NCI-H2171 treated with DMSO at 0.1 percent for 48 hours (cell line): ENCODE measurements around the gene PCGF3.
"Not testable (repeated sequence)": the region's sequence is repeated elsewhere in the genome, so short reads cannot be mapped to it uniquely, and the experiment has no call there.

ENCODE experiments used
- DNase-seq: peaks from one replicate; lab custom pipeline; 2025; lab: John Stamatoyannopoulos, UW

Gene PCGF3

GRCh38 chr4:764405-765169 lies 59.0 kb downstream of the PCGF3 start:
- DNase-seq, result no peak

GRCh38 chr4:766152-766515 lies 60.5 kb downstream of the PCGF3 start:
- DNase-seq, result no peak

GRCh38 chr4:766559-767283 lies 61.1 kb downstream of the PCGF3 start:
- DNase-seq, result no peak

DNA sequence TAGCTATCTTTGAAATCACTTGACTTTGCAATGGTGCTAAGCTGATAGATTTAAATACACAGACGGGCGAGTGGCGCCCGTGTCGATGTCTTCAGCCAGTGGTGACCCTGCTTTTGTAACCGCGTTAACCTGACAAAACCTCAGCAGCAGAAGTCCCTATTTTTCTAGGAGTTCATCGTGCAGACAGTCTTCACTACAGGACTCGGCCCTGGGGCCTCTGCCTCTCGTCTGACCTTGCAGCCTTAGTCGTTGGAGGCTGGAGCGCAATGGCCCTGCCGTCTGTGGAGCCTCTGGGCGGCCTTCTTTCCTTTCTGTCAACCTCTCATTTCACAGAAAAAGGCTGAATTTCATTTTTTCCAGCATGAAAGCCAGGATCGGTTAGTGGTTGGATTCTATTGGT lies 62.4 kb downstream of the PCGF3 start:
- DNase-seq, result no peak

DNA sequence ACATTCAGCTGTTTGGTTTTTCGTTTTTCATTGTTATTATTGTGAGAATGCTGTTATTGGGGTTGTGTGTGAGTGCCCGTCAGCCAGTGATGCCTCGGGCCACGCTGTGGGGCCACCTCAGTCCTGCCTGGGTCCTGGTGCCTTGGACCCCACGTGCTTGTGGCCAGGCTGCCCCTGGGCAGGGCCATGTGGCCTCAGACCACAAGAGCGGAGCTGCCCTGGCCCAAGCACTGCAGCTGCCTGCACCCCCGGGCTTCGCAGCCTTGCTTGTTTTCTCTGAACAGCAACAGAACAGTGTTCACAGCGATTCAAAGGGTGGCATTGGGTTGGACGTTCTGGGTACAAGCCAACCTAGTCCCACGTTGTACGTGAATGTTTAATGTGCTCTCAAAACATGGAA lies 63.4 kb downstream of the PCGF3 start:
- DNase-seq, result no peak

DNA sequence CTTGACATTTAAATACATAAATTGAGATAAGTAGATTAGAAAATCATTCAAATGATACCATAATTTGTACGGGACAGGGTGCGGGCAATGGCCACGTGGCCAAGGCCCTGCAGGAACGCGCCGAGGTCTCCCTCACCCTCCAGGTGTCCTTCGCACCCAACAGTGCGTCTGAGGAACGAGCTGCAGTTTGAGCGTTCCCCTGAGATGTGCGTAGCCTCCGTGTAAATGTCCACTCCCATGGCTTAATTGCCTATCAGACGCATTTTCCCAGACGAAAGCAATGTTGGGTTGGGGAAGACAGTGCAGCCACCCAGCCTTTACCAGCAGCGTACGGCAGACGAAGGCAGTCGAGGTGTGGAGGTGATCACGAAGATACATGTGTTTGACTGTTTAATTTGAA lies 63.9 kb downstream of the PCGF3 start:
- DNase-seq, result no peak

GRCh38 chr4:770022-770421 lies 64.4 kb downstream of the PCGF3 start:
- DNase-seq, result no peak

DNA sequence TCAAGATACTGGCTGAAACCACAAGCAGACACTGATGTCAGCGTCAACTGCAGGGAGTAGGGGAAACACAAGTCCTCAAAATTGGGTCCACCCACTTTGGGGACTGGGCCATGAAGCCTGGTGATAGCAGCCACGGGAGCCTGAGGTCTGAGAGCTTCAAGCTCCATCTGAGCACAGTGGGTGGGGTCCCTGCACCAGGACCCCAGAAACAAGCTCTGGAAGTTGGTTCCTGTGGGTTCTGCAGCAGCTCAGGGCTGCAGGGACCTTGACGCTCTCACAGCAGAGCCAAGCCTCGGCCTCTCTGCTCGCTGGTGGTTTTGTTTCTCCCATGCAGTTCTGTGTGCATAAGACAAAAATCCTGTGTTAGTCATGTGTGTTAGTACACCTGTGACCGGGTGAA lies 65.8 kb downstream of the PCGF3 start:
- no peak for DNase-seq

- DNase-seq, result no peak
Observed at GRCh38 chr4:772118-772517, 66.5 kb downstream of the PCGF3 start.

GRCh38 chr4:772776-773175 lies 67.1 kb downstream of the PCGF3 start:
- no peak for DNase-seq

DNA sequence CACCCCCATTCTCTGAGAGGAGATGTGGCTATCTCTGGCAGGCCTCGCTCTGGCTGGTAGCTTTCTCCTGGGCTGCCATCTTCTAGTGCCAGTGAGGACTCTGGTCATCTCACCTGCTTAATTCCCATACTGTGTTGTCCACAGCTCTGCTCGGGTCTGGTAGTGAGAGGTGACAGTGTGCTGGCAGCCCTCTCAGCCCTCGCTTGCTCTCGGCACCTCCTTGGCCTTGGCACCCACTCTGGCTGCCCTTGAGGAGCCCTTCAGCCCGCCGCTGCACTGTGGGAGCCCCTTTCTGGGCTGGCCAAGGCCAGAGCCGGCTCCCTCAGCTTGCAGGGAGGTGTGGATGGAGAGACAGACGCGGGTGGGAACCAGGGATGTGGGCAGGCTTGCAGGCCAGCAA lies 67.6 kb downstream of the PCGF3 start:
- no peak for DNase-seq

DNA sequence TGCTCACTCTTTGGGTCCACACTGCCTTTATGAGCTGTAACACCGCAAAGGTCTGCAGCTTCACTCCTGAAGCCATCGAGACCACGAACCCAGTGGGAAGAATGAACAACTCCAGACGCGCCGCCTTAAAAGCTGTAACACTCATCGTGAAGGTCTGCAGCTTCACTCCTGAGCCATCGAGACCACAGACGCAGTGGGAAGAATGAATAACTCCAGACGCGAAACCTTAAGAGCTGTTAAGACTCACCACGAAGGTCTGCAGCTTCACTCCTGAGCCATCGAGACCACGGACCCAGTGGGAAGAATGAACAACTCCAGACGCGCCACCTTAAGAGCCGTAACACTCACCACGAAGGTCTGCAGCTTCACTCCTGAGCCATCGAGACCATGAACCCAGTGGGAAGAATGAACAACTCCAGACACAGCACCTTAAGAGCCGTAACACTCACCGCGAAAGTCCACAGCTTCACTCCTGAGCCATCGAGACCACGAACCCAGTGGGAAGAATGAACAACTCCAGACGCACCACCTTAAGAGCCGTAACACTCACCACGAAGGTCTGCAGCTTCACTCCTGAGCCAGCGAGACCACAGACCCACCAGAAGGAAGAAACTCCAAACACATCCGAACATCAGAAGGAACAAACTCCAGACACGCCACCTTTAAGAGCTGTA lies 68.9 kb downstream of the PCGF3 start:
- not testable (repeated sequence) for DNase-seq

DNA sequence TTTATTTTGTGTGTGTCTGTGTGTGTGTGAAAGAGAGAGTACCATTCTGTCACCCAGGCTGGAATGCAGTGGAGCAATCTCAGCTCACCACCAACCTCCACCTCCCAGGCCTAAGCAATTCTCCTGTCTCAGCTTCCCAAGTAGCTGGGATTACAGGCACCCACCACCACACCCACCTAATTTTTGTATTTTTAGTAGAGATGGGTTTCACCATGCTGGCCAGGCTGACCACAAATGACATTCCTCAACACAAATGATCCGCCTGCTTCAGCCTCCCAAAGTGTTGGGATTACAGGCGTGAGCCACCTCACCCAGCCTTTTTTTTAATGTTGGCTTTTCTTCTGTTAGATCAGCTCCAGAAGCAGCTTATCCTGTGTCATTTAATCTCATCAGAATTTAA lies 69.9 kb downstream of the PCGF3 start:
- not testable (repeated sequence) for DNase-seq

GRCh38 chr4:776743-777441 lies 71.3 kb downstream of the PCGF3 start:
- no peak for DNase-seq

DNA sequence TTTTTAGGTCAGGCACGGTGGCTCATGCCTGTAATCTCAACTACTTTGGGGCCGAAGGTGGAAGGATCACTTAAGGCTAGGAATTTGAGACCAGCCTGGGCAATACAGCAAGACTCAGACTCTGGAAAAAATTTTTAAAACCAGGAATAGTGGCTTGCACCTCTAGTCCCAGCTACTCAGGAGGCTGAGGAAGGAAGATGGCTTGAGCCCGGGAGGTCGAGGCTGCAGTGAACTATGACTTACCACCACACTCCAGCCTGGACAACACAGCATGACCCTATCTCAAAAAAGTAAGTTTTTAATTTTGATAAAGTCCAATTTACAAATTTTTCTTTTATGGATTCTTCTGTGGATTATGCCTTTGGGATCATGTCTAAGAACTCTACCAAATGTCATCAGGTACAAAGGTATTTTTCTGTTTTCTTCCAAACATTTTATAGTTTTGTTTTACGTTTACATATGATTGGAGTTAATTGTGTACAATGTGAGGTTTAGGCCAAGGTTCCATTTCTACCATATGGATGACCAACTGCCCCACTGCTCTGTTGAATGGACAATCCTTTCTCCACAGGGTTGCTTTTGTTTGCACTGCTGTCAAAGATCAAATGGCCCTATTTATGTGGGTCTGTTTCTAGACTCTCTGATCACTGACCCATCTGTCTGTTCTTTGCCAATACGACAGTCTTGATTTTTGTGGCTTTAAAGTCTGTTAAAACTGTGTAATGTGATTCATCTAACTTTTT lies 72.1 kb downstream of the PCGF3 start:
- no peak for DNase-seq

GRCh38 chr4:779555-779954 lies 73.9 kb downstream of the PCGF3 start:
- no peak for DNase-seq

GRCh38 chr4:780255-780654 lies 74.6 kb downstream of the PCGF3 start:
- DNase-seq, result not testable (repeated sequence)

GRCh38 chr4:780716-781492 lies 75.3 kb downstream of the PCGF3 start:
- no peak for DNase-seq

- peak; percentile 89 for DNase-seq
Observed at GRCh38 chr4:781493-782216, 76.0 kb downstream of the PCGF3 start.
